ENCODE measurements around the gene IL17RE.

The IL17RE gene

GRCh38 chr3:9957214-9957613, 54.6 kb downstream of the IL17RE start:
- DNase-seq (ENCODE audit: low read depth), result no peak
- TF ChIP-seq CTCF (conservative IDR thresholded peaks at IDR 0.05; ENCODE audit: low read depth, low read length), result no peak
- no peak overlapping the region for H3K4me3 ChIP-seq (ENCODE audit: low read length)

- no peak for TF ChIP-seq CTCF (conservative IDR thresholded peaks at IDR 0.05; ENCODE audit: low read depth, low read length)
- DNase-seq (ENCODE audit: low read depth), result no peak
- no peak overlapping the region for H3K4me3 ChIP-seq (ENCODE audit: low read length)
Measured at GRCh38 chr3:9965200-9965875, 62.7 kb downstream of the IL17RE start.

All from retinal pigment epithelial cell (primary cell).